SK-N-SH (cell line): Measurements from ENCODE around the gene CNIH2.

ENCODE experiments used
- CHD2 ChIP-seq: fragments of 150-350 bp; IDR thresholded peaks from 2 replicates; pipeline ENCODE4 v1.6.1; 2018; ENCODE audit warnings: low read length; ENCODE audit not compliant: partially characterized antibody
- POLR2AphosphoS5 ChIP-seq: IDR thresholded peaks from 2 replicates; pipeline ENCODE4 v1.6.1; 2012; ENCODE audit warnings: low read depth, low read length
- RAD21 ChIP-seq: IDR thresholded peaks from 2 replicates; pipeline ENCODE4 v1.6.1; 2012; ENCODE audit warnings: mild to moderate bottlenecking, low read length
- SIN3A ChIP-seq: IDR thresholded peaks from 2 replicates; pipeline ENCODE4 v1.6.1; 2012; ENCODE audit warnings: low read depth, mild to moderate bottlenecking, low read length, moderate library complexity, borderline replicate concordance
- TF ChIP-seq, protein P1 (sequence below): fragments of 200-600 bp; sonication (generic); IDR thresholded peaks from 2 replicates; pipeline ENCODE4 v1.6.1; 2017; ENCODE audit warnings: antibody characterized with exemption, mild to moderate bottlenecking, moderate library complexity
- TF ChIP-seq, protein P2 (sequence below): IDR thresholded peaks from 2 replicates; pipeline ENCODE4 v1.4.0; 2012; ENCODE audit warnings: low read depth

DNA sequence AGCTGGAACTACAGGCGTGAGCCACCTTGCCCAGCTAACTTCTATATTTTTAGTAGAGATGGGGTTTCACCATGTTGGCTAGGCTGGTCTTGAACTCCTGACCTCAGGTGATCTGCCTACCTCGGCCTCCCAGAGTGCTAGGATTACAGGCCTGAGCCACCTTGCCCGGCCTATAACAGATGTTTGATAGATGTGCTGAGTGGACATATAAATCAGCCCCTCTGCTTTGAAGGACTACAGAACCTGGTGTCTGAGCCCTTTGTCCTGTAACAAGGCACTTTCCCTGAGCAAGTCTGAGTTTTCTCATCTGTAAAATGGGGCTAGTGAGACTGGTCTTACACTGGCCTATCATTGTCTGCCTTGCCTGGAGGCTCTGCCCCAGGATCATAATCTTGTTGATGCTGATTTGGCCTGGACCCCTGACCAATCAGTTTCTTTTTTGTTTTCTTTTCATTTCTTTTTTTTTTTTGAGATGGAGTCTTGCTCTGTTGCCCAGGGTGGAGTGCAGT is 51.2 kb downstream of the CNIH2 start:
- TF ChIP-seq RAD21 (no peak), SIN3A (no peak), POLR2AphosphoS5 (no peak), CHD2 (no peak)
- TF ChIP-seq, protein P1, sequence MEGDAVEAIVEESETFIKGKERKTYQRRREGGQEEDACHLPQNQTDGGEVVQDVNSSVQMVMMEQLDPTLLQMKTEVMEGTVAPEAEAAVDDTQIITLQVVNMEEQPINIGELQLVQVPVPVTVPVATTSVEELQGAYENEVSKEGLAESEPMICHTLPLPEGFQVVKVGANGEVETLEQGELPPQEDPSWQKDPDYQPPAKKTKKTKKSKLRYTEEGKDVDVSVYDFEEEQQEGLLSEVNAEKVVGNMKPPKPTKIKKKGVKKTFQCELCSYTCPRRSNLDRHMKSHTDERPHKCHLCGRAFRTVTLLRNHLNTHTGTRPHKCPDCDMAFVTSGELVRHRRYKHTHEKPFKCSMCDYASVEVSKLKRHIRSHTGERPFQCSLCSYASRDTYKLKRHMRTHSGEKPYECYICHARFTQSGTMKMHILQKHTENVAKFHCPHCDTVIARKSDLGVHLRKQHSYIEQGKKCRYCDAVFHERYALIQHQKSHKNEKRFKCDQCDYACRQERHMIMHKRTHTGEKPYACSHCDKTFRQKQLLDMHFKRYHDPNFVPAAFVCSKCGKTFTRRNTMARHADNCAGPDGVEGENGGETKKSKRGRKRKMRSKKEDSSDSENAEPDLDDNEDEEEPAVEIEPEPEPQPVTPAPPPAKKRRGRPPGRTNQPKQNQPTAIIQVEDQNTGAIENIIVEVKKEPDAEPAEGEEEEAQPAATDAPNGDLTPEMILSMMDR = no peak
- TF ChIP-seq, protein P2, sequence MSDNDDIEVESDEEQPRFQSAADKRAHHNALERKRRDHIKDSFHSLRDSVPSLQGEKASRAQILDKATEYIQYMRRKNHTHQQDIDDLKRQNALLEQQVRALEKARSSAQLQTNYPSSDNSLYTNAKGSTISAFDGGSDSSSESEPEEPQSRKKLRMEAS = no peak
